IMR-90 (cell line): ENCODE measurements around the gene CAPN10. TPM values are rescaled to one million over a fixed set of nuclear protein-coding genes. Genes with fewer than 3 reads are reported as not detected.

Experiments used
- ATAC-seq: fragments of 200-7000 bp; cut with Tn5 transposase; 2 replicates; pipeline ENCODE4 v1.9.1; 2020; ENCODE audit warnings: low read depth, mild to moderate bottlenecking, moderate library complexity
- BruUV-seq: library from RNA; stranded (reverse); fragments of 400-500 nt; replicated peaks from 2 replicates; lab custom pipeline; 2021; lab: Mats Ljungman, UMichigan
- CTCF ChIA-PET: fragments of 300-600 bp; formaldehyde crosslinking; extraction: SDS; loops from one replicate; lab custom pipeline; 2021; ENCODE audit warnings: antibody characterized with exemption; lab: Yijun Ruan, JAX
- POLR2A ChIA-PET: fragments of 300-600 bp; sonication (Branson Sonifier 250); formaldehyde crosslinking; loops from one replicate; lab custom pipeline; 2022; ENCODE audit warnings: antibody characterized with exemption; ENCODE audit not compliant: unreplicated experiment; lab: Charles Lee
- DNase-seq: peaks from one replicate; pipeline ENCODE4 v3.0.0; 2013
- H2AFZ ChIP-seq: replicated peaks from 2 replicates; pipeline ENCODE3; 2013; ENCODE audit warnings: low read length, mild to moderate bottlenecking; ENCODE audit not compliant: poor library complexity
- H2AK5ac ChIP-seq: 2 replicates; pipeline ENCODE4 v1.6.1; 2013; ENCODE audit warnings: low read depth, low read length, inconsistent platforms
- H2AK9ac ChIP-seq: replicated peaks from 2 replicates; pipeline ENCODE3; 2013; ENCODE audit warnings: mild to moderate bottlenecking, low read depth, low read length, moderate library complexity; ENCODE audit not compliant: poor library complexity
- H2BK120ac ChIP-seq: 2 replicates; pipeline ENCODE4 v1.6.1; 2013; ENCODE audit warnings: low read depth, low read length, inconsistent platforms
- H2BK15ac ChIP-seq: 3 replicates; pipeline ENCODE4 v1.6.1; 2013; ENCODE audit warnings: low read depth, low read length, inconsistent platforms
- H2BK20ac ChIP-seq: 2 replicates; pipeline ENCODE4 v1.6.1; 2013; ENCODE audit warnings: low read depth, mild to moderate bottlenecking, inconsistent platforms, low read length, moderate library complexity
- H2BK5ac ChIP-seq: 2 replicates; pipeline ENCODE4 v1.6.1; 2013; ENCODE audit warnings: mild to moderate bottlenecking, low read depth, low read length, inconsistent platforms; ENCODE audit not compliant: poor library complexity, severe bottlenecking
- H3K14ac ChIP-seq: replicated peaks from 2 replicates; pipeline ENCODE4 v1.6.1; 2013; ENCODE audit warnings: low read depth, low read length, inconsistent platforms
- H3K18ac ChIP-seq: 2 replicates; pipeline ENCODE4 v1.6.1; 2013; ENCODE audit warnings: low read depth, low read length, control low read depth
- H3K23ac ChIP-seq: 2 replicates; pipeline ENCODE4 v1.6.1; 2013; ENCODE audit warnings: low read depth, low read length, inconsistent platforms
- H3K27ac ChIP-seq: 2 replicates; pipeline ENCODE4 v1.5.1; 2013; ENCODE audit warnings: mild to moderate bottlenecking, control low read depth, low read length; ENCODE audit not compliant: insufficient read depth
- H3K27me3 ChIP-seq: 2 replicates; pipeline ENCODE4 v1.6.1; 2013; ENCODE audit warnings: low read length; ENCODE audit not compliant: control insufficient read depth, insufficient read depth
- H3K36me3 ChIP-seq: 2 replicates; pipeline ENCODE4 v1.6.1; 2013; ENCODE audit warnings: low read length, mixed read lengths; ENCODE audit not compliant: control insufficient read depth, insufficient read depth
- H3K4ac ChIP-seq: 2 replicates; pipeline ENCODE4 v1.6.1; 2013; ENCODE audit warnings: low read depth, low read length, inconsistent platforms
- H3K4me1 ChIP-seq: 2 replicates; pipeline ENCODE4 v1.6.1; 2013; ENCODE audit warnings: low read length, mixed read lengths; ENCODE audit not compliant: control insufficient read depth, insufficient read depth
- H3K4me2 ChIP-seq: 2 replicates; pipeline ENCODE4 v1.6.1; 2013; ENCODE audit warnings: low read depth, mild to moderate bottlenecking, control low read depth, low read length, moderate library complexity
- H3K4me3 ChIP-seq: 2 replicates; pipeline ENCODE4 v1.5.1; 2013; ENCODE audit warnings: low read depth, mild to moderate bottlenecking, control low read depth, low read length, moderate library complexity; ENCODE audit not compliant: insufficient read depth
- H3K56ac ChIP-seq: 2 replicates; pipeline ENCODE4 v1.6.1; 2013; ENCODE audit warnings: low read length, inconsistent platforms; ENCODE audit not compliant: insufficient read depth; ENCODE audit errors: extremely low read depth
- H3K79me1 ChIP-seq, 2 experiments: 2 replicates each; pipeline ENCODE4 v1.6.1; 2013; ENCODE audit warnings: low read length in 2 of 2, inconsistent platforms in 1 of 2, low read depth in 1 of 2
- H3K9ac ChIP-seq: 2 replicates; pipeline ENCODE4 v1.6.1; 2013; ENCODE audit warnings: low read depth, low read length, control low read depth
- H3K9me1 ChIP-seq: 2 replicates; pipeline ENCODE4 v1.6.1; 2013; ENCODE audit warnings: low read length, inconsistent platforms; ENCODE audit not compliant: insufficient read depth
- H3K9me3 ChIP-seq: 2 replicates; pipeline ENCODE4 v1.6.1; 2013; ENCODE audit warnings: low read length; ENCODE audit not compliant: control insufficient read depth, insufficient read depth
- H4K20me1 ChIP-seq: 2 replicates; pipeline ENCODE4 v1.6.1; 2013; ENCODE audit warnings: low read length, inconsistent platforms; ENCODE audit not compliant: insufficient read depth
- H4K5ac ChIP-seq: 2 replicates; pipeline ENCODE4 v1.6.1; 2013; ENCODE audit warnings: mild to moderate bottlenecking, low read depth, low read length, control low read depth
- H4K8ac ChIP-seq, 2 experiments: 2 replicates each; pipeline ENCODE4 v1.6.1; 2013; ENCODE audit warnings: low read depth in 2 of 2, low read length in 2 of 2, control low read depth in 1 of 2, inconsistent platforms in 1 of 2
- H4K91ac ChIP-seq: 2 replicates; pipeline ENCODE4 v1.6.1; 2013; ENCODE audit warnings: low read depth, low read length, inconsistent platforms; ENCODE audit not compliant: insufficient read depth
- BHLHE40 ChIP-seq: fragments of 150-350 bp; IDR thresholded peaks from 2 replicates; pipeline ENCODE4 v1.6.1; 2016; ENCODE audit warnings: mild to moderate bottlenecking, low read depth, low read length
- CEBPB ChIP-seq: IDR thresholded peaks from 2 replicates; pipeline ENCODE4 v1.6.1; 2012; ENCODE audit warnings: low read depth, low read length, improper control_type of control experiment
- CHD1 ChIP-seq: IDR thresholded peaks from 2 replicates; pipeline ENCODE4 v1.6.1; 2012; ENCODE audit warnings: low read depth, low read length, improper control_type of control experiment
- FOS ChIP-seq: fragments of 150-350 bp; IDR thresholded peaks from 2 replicates; pipeline ENCODE4 v1.6.1; 2016; ENCODE audit warnings: low read depth, low read length
- MAFK ChIP-seq: IDR thresholded peaks from 2 replicates; pipeline ENCODE4 v1.6.1; 2012; ENCODE audit warnings: low read depth, low read length, improper control_type of control experiment
- MAZ ChIP-seq: IDR thresholded peaks from 2 replicates; pipeline ENCODE4 v1.6.1; 2012; ENCODE audit warnings: low read depth, mild to moderate bottlenecking, low read length, improper control_type of control experiment, moderate library complexity, borderline replicate concordance
- MXI1 ChIP-seq: IDR thresholded peaks from 2 replicates; pipeline ENCODE4 v1.6.1; 2012; ENCODE audit warnings: low read depth, mild to moderate bottlenecking, low read length, moderate library complexity, borderline replicate concordance
- NFE2L2 ChIP-seq: fragments of 150-350 bp; IDR thresholded peaks from 2 replicates; pipeline ENCODE4 v1.6.1; 2016; ENCODE audit warnings: low read depth, mild to moderate bottlenecking, low read length
- POLR2A ChIP-seq: IDR thresholded peaks from 2 replicates; pipeline ENCODE4 v1.6.1; 2012; ENCODE audit warnings: mild to moderate bottlenecking, low read depth, low read length
- RAD21 ChIP-seq: IDR thresholded peaks from 2 replicates; pipeline ENCODE4 v1.6.1; 2012; ENCODE audit warnings: low read length, improper control_type of control experiment
- RCOR1 ChIP-seq: IDR thresholded peaks from 2 replicates; pipeline ENCODE4 v1.6.1; 2012; ENCODE audit warnings: mild to moderate bottlenecking, low read length, improper control_type of control experiment; ENCODE audit not compliant: insufficient replicate concordance
- RFX5 ChIP-seq: IDR thresholded peaks from 2 replicates; pipeline ENCODE4 v1.8.0; 2012; ENCODE audit warnings: low read depth, mild to moderate bottlenecking, low read length, moderate library complexity
- SMC3 ChIP-seq: fragments of 150-350 bp; IDR thresholded peaks from 2 replicates; pipeline ENCODE4 v1.6.1; 2016; ENCODE audit warnings: low read depth, mild to moderate bottlenecking, antibody characterized with exemption, low read length, moderate library complexity
- USF2 ChIP-seq: fragments of 150-350 bp; IDR thresholded peaks from 2 replicates; pipeline ENCODE4 v1.6.1; 2017; ENCODE audit warnings: mild to moderate bottlenecking, antibody characterized with exemption, low read length, low read depth
- WGBS, 2 experiments: methylation state at CpG; one replicate each; pipeline versions ENCODE4 v1.1.5 to v1.1.7; 2013; ENCODE audit warnings: missing lambda C conversion rate in 2 of 2; ENCODE audit not compliant: insufficient read length in 1 of 2; ENCODE audit errors: extremely low coverage in 2 of 2; 5-methylcytosine and 5-hydroxymethylcytosine counted together
- dilution Hi-C: fragments of 300-500 bp; cut with HindIII; formaldehyde crosslinking; loops from one replicate; pipeline ENCODE4 v1.14.3; 2018; ENCODE audit warnings: low sequenced_read_pairs; ENCODE audit not compliant: unreplicated experiment
- in situ Hi-C: fragments of 300-500 bp; cut with MboI; formaldehyde crosslinking; loops from 3 replicates; pipeline ENCODE4 v1.14.3; 2019; ENCODE audit warnings: low sequenced_read_pairs, inconsistent platforms, mixed read lengths
- intact Hi-C: fragments of 100-400 bp; cut with micrococcal nuclease; formaldehyde crosslinking; loops from 2 replicates; pipeline ENCODE4 v1.10.0; 2022
- polyA plus RNA-seq, 3 experiments: library from polyadenylated mRNA; depleted of rRNA; stranded (reverse); fragments of >200 nt; gene quantifications; 2 replicates each; pipeline ENCODE4 v1.2.3, GENCODE V29; 2012; ENCODE audit warnings: low replicate concordance in 1 of 3
- total RNA-seq: library from RNA; depleted of rRNA; stranded (reverse); fragments of >200 nt; gene quantifications from 2 replicates; pipeline ENCODE4 v1.2.3, GENCODE V29; 2012
- TF ChIP-seq, protein P1 (sequence below): fragments of 150-350 bp; IDR thresholded peaks from 2 replicates; pipeline ENCODE4 v1.6.1; 2016; ENCODE audit warnings: low read depth, mild to moderate bottlenecking, low read length, moderate library complexity, borderline replicate concordance
- TF ChIP-seq, protein P2 (sequence below): conservative IDR thresholded peaks from 2 replicates; pipeline ENCODE4 v1.5.1; 2012; ENCODE audit warnings: mild to moderate bottlenecking, low read depth, low read length, improper control_type of control experiment

Gene CAPN10
- total and polyA plus RNA-seq, 2 of the 4 experiments (the other 2 are of a cell fraction), result 6.3 to 20.9 TPM

GRCh38 chr2:240569523-240569997, 17.0 kb upstream of the CAPN10 start:
- Histone ChIP-seq H3K9ac (peak overlapping the region; percentile 77; the same call in 1 of the 2 replicates), H3K27ac (no peak overlapping the region; the same call in 1 of the 2 replicates)

More at GRCh38 chr2:240569523-240569997, 17.0 kb upstream of the CAPN10 start:
- Histone ChIP-seq H2AK9ac (peak overlapping the region; percentile 96), H2BK20ac (no peak overlapping the region), H3K27me3 (no peaks in the 10 kb centered on the region), H4K8ac (no peak overlapping the region), H3K9me1 (peaks cover 32% of the 10 kb centered on the region), H3K79me1 (peaks cover 7 to 56% of the 10 kb centered on the region in 2 experiments; a peak in 3 of 4 replicates), H2AK5ac (peak overlapping the region; percentile 43), H2BK15ac (no peak overlapping the region), H3K4ac (peak overlapping the region; percentile 69; the same call in 1 of the 2 replicates), H2BK5ac (no peak overlapping the region), H3K4me1 (peaks cover 35% of the 10 kb centered on the region), H2BK120ac (no peak overlapping the region), H3K4me3 (peak overlapping the region; percentile 58), H3K18ac (no peak overlapping the region), H3K36me3 (peaks cover 5% of the 10 kb centered on the region), H3K9me3 (no peaks in the 10 kb centered on the region), H2AFZ (peak overlapping the region; percentile 93), H3K56ac (peak overlapping the region; percentile 0; the same call in 1 of the 2 replicates), H4K20me1 (peaks cover 13% of the 10 kb centered on the region), H3K4me2 (peak overlapping the region; percentile 98), H3K14ac (peak overlapping the region; percentile 79; the same call in 1 of the 2 replicates), H4K91ac (no peak overlapping the region), H4K5ac (no peak overlapping the region), H3K23ac (peak overlapping the region; percentile 77; the same call in 1 of the 2 replicates)
- intact Hi-C loops (loop anchor here (5.0 to 10.0 kb wide), 2 partner anchors 337 to 425 kb away; partner anchors contain the start of gene SNED1), in situ Hi-C loops (no loop called here), dilution Hi-C loops (no loop called here)
- BruUV-seq, result no TSS peak
- ChIA-PET CTCF (no interaction called here), POLR2A (no interaction called here)
- 80% methylated on average over 1 of the region's 9 CpGs; no CpG with 5 or more reads in 1 of the 2 experiments for WGBS, 2 experiments
- TF ChIP-seq FOS (no peak), BHLHE40 (no peak), MAZ (no peak), RFX5 (no peak), POLR2A (no peak), CEBPB (no peak), RAD21 (no peak), SMC3 (no peak), MXI1 (no peak), NFE2L2 (no peak), CHD1 (no peak), MAFK (no peak), RCOR1 (no peak), USF2 (no peak)
- TF ChIP-seq, protein P1, sequence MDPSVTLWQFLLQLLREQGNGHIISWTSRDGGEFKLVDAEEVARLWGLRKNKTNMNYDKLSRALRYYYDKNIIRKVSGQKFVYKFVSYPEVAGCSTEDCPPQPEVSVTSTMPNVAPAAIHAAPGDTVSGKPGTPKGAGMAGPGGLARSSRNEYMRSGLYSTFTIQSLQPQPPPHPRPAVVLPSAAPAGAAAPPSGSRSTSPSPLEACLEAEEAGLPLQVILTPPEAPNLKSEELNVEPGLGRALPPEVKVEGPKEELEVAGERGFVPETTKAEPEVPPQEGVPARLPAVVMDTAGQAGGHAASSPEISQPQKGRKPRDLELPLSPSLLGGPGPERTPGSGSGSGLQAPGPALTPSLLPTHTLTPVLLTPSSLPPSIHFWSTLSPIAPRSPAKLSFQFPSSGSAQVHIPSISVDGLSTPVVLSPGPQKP, result no peak
- TF ChIP-seq, protein P2, sequence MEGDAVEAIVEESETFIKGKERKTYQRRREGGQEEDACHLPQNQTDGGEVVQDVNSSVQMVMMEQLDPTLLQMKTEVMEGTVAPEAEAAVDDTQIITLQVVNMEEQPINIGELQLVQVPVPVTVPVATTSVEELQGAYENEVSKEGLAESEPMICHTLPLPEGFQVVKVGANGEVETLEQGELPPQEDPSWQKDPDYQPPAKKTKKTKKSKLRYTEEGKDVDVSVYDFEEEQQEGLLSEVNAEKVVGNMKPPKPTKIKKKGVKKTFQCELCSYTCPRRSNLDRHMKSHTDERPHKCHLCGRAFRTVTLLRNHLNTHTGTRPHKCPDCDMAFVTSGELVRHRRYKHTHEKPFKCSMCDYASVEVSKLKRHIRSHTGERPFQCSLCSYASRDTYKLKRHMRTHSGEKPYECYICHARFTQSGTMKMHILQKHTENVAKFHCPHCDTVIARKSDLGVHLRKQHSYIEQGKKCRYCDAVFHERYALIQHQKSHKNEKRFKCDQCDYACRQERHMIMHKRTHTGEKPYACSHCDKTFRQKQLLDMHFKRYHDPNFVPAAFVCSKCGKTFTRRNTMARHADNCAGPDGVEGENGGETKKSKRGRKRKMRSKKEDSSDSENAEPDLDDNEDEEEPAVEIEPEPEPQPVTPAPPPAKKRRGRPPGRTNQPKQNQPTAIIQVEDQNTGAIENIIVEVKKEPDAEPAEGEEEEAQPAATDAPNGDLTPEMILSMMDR, result no peak
- ATAC-seq, result no peak
- DNase-seq, result no peak
